GM12891 (cell line): Measurements from ENCODE around the gene AP3S1.

Experiments
- POLR2A ChIP-seq: IDR thresholded peaks from 2 replicates; pipeline ENCODE4 v1.6.1; 2011; ENCODE audit warnings: low read depth, low read length, control low read depth
- POLR2AphosphoS5 ChIP-seq: IDR thresholded peaks from 2 replicates; pipeline ENCODE4 v1.6.1; 2011; ENCODE audit warnings: low read depth, low read length, control low read depth
- SPI1 ChIP-seq: IDR thresholded peaks from 2 replicates; pipeline ENCODE4 v1.6.1; 2011; ENCODE audit warnings: low read depth, low read length, control low read depth
- TAF1 ChIP-seq: IDR thresholded peaks from 2 replicates; pipeline ENCODE4 v1.6.1; 2011; ENCODE audit warnings: low read depth, low read length, control low read depth

GRCh38 chr5:115894342-115894741 lies 52.6 kb downstream of the AP3S1 start:
- no peak for TF ChIP-seq POLR2A
- TF ChIP-seq POLR2AphosphoS5 = no peak
- no peak for TF ChIP-seq SPI1
- no peak for TF ChIP-seq TAF1
